A549 treated with CORT108297 at 1 μM for 4 hours (cell line): ENCODE measurements around the gene FLACC1. TPM values are rescaled to one million over a fixed set of nuclear protein-coding genes. Genes with fewer than 3 reads are reported as not detected.

Experiments used
- total RNA-seq: library from RNA; stranded (reverse); fragments of 200-300 nt; extraction: Qiagen RNA extraction; gene quantifications from 5 replicates; pipeline ENCODE4 v1.2.3, GENCODE V29; 2022

Gene FLACC1, protein sequence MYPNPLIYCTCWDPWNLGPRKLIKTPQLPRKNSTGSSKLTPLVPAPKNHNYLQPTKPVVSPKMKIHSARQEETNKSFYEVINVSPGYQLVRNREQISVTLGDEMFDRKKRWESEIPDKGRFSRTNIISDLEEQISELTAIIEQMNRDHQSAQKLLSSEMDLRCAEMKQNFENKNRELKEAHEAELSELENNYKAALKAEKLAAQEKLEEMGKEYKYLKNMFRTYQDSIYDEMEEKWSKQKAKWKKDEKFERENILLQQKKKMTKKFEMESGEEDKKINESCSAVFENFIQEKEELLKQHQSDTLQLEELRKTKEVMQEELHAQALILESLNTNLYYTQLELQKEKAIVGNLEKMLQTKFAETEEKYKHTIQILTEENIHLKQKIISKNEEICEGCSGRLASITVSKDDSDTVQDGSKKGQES
- 0.09 to 0.31 TPM (median 0.18 TPM) in 4 of 5 replicates, not detected in the other for total RNA-seq

GRCh38 chr2:201357221-201357620, at the start of gene FLACC1:
TSS of gene FLACC1 (minus strand) at chr2:201357345. CDS start at chr2:201351404, 5,941 bp downstream.

DNA sequence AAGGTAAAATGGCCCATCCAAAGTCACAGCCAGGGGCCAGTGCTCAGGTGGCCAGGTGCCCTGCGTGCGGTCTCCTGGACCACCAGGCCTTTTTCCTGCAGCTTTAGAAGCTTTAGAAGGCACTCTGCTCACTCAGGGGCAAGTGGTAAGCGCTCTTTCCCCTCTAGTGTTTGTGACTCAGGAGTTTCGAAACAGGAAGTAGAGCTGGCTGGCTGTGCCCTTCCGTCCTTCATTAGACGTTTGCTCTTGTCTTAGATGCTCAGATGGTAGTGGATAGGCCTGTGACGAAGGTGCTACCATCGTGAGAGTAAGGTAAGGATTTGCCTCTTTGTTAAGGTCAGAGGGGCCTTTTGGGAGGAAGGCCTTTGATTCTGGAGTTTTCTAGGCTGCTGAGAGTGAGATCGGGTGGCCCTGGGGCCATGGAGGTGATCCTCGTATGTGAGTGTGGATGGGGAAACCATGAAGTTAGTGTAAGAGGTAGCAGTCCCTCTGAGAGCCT, 96.8 kb downstream of the FLACC1 start, which contains the start of gene CASP8:
Gene CASP8, plus strand, starts transcription at position 235 of the 499 bp plus-strand sequence. CDS start 5,951 bp downstream, outside the sequence.

Other genes starting within 250 kb of the FLACC1 start
- 67.7 to 91.0 TPM (median 75.5 TPM) in 5 replicates for gene CFLAR, start 241.2 kb downstream of the FLACC1 start, total RNA-seq
- gene CASP10, start 174.2 kb downstream of the FLACC1 start, total RNA-seq, result 2.1 to 2.6 TPM (median 2.5 TPM) in 5 replicates
- gene CASP8, start 96.8 kb downstream of the FLACC1 start, total RNA-seq, result 34.4 to 43.8 TPM (median 35.5 TPM) in 5 replicates
- gene TRAK2, start 94.1 kb upstream of the FLACC1 start, total RNA-seq, result 10.5 to 15.3 TPM (median 13.1 TPM) in 5 replicates
- 19.9 to 24.2 TPM (median 22.2 TPM) in 5 replicates for gene STRADB, start 94.4 kb upstream of the FLACC1 start, total RNA-seq